Liver (tissue), 3 donors: ENCODE data around the gene CDC14A.

ENCODE experiments used
- CTCF ChIP-seq: fragments of 150-350 bp; IDR thresholded peaks from 2 replicates; pipeline ENCODE4 v1.5.1; 2017; ENCODE audit warnings: improper control_type of control experiment, low read depth, low read length; ENCODE audit not compliant: missing input control
- EGR1 ChIP-seq, 2 donors: IDR thresholded peaks; 2 replicates each; pipeline ENCODE4 v1.6.1; 2016 to 2018; ENCODE audit warnings: antibody characterized with exemption in 2 of 2, low read depth in 2 of 2
- FOXA1 ChIP-seq: IDR thresholded peaks from 2 replicates; pipeline ENCODE4 v1.6.1; 2016; ENCODE audit warnings: antibody characterized with exemption
- GABPA ChIP-seq, 2 donors: IDR thresholded peaks in 1 of 2; conservative IDR thresholded peaks in 1 of 2; 2 replicates each; pipeline ENCODE4 v1.6.1; 2016; ENCODE audit warnings: antibody characterized with exemption in 2 of 2, mild to moderate bottlenecking in 1 of 2, moderate library complexity in 1 of 2
- HNF4A ChIP-seq, 2 donors: conservative IDR thresholded peaks; 2 replicates each; pipeline ENCODE4 v1.6.1; 2016; ENCODE audit warnings: antibody characterized with exemption in 2 of 2, mild to moderate bottlenecking in 2 of 2
- JUND ChIP-seq, 2 donors: IDR thresholded peaks; 2 replicates each; pipeline ENCODE4 v1.6.1; 2016; ENCODE audit warnings: antibody characterized with exemption in 2 of 2
- RAD21 ChIP-seq, 2 donors: IDR thresholded peaks; 2 replicates each; pipeline ENCODE4 v1.6.1; 2016; ENCODE audit warnings: antibody characterized with exemption in 2 of 2, mild to moderate bottlenecking in 2 of 2
- REST ChIP-seq: IDR thresholded peaks from 2 replicates; pipeline ENCODE4 v1.6.1; 2016; ENCODE audit warnings: antibody characterized with exemption, mild to moderate bottlenecking
- SP1 ChIP-seq: IDR thresholded peaks from 2 replicates; pipeline ENCODE4 v1.6.1; 2018; ENCODE audit warnings: antibody characterized with exemption, mild to moderate bottlenecking
- TAF1 ChIP-seq: conservative IDR thresholded peaks from 2 replicates; pipeline ENCODE4 v1.6.1; 2016; ENCODE audit warnings: antibody characterized with exemption, mild to moderate bottlenecking
- YY1 ChIP-seq: IDR thresholded peaks from 2 replicates; pipeline ENCODE4 v1.6.1; 2016; ENCODE audit warnings: antibody characterized with exemption, mild to moderate bottlenecking
- TF ChIP-seq, protein P1 (sequence below): IDR thresholded peaks from 2 replicates; pipeline ENCODE4 v1.6.1; 2016; ENCODE audit warnings: antibody characterized with exemption
- donor health status: healthy.
- donor health status: healthy.

- TF ChIP-seq CTCF = no peak
- TF ChIP-seq REST = no peak
- no peak for TF ChIP-seq RAD21 (IDR thresholded peaks at IDR 0.05)
- no peak for TF ChIP-seq YY1
- TF ChIP-seq TAF1 = no peak
- TF ChIP-seq GABPA (IDR thresholded peaks at IDR 0.05 in 1 of 2, conservative IDR thresholded peaks at IDR 0.05 in 1 of 2) = no peak
- no peak for TF ChIP-seq SP1
- TF ChIP-seq EGR1 (IDR thresholded peaks at IDR 0.05; ENCODE audit: low read depth in 2 of 2) = no peak
- no peak for TF ChIP-seq JUND (IDR thresholded peaks at IDR 0.05)
- TF ChIP-seq HNF4A (conservative IDR thresholded peaks at IDR 0.05) = no peak
- no peak for TF ChIP-seq FOXA1
- TF ChIP-seq, protein P1, sequence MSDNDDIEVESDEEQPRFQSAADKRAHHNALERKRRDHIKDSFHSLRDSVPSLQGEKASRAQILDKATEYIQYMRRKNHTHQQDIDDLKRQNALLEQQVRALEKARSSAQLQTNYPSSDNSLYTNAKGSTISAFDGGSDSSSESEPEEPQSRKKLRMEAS = no peak
These were observed 48.1 kb upstream of the CDC14A start for GRCh38 chr1:100304227-100304626.
